Measurements from ENCODE around the gene DGKD.

Gene DGKD

DNA sequence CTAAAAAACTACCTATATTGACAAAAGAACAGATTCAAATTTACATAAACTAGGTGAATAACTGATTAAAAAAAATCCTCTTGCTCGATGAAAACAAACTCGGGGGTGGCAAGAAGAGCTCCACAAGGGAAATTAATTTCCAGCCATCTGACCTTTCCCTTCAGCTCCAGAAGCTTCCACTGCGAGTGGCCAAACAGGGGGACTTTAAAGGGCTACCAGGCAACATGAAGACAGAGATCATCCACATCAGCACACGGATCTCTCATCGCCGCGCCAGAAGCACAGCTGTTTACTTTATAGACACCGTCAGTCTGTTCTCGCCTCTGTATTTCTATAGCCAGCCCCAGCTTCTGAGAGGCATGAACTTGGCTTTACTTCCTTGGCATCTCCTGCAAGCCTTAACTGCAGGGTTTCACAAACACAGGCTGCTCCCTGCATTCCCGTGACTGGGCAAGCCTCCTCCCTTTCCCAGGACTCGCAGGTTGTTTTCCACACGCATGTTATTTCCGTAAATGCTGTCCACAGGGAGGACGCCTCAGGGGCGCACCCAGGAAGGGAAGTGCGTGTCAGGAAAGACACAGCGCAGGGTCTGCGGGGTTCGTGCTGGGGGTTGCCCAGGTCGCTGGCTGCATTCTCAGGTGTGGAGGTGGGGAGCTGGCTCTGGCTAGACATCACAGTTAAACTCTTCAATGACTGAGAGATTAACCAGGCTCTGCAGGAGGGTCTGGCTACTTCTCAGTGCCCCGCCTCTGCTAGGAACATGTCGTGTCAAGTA lies 127.3 kb downstream of the DGKD start:
- DNase-seq = no peak

DNA sequence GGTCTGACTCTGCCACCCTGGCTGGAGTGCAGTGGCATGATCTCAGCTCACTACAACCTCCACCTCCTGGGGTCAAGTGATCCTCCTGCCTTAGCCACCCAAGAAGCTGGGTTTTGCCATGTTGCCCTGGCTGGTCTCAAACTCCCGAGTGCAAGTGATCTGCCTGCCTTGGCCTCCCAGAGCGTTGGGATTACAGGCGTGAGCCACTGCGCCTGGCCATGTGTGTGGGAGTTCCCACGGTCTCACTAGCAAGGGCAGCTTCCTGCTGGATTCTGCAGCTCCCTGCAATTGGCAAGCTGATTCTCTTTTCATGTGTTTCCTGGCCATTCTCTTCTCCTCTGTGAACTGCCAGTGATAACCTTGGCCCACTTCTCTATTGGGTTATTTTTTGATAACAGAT lies 128.3 kb downstream of the DGKD start:
- DNase-seq = no peak

DNA sequence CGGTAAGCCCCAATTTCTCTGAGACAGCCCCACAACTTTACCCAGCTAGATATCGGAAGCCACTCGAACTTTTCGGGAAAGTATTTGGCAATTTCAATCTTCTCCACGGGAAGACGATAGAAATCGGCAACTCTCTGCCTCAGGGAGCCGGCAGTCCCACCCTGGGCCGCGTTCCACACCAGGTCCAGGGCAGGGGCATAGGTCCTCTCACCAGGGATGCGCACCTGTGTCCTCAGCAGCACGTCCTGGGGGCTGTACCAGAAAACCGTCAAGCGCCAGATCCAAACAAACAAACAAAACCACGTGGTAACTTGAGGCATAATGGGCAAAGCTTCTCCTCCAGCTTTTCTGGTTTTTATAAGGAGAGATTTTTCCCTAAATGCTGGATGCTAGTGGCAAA lies 131.4 kb downstream of the DGKD start:
- DNase-seq = no peak

DNA sequence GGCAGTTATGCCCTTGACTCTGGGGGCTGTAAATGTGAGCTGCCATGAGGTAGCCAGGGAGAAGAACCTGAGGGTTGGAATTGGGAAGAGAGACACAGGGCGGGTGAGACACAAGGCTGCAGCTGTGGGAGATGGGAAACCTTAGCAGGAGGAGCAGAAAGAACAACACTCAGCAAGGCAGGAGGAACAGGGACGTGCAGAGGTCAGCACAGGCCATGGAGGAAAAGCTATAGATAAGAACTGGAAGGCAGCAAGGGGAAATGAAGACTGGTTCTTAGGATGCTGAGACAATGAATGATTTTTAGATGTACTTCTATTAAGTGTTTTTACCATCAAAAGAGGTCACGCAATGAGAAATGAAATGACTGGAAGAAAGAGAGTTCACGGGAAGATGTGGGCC lies 132.1 kb downstream of the DGKD start:
- no peak for DNase-seq

GRCh38 chr2:233486778-233487552 lies 132.7 kb downstream of the DGKD start:
- DNase-seq = no peak

DNA sequence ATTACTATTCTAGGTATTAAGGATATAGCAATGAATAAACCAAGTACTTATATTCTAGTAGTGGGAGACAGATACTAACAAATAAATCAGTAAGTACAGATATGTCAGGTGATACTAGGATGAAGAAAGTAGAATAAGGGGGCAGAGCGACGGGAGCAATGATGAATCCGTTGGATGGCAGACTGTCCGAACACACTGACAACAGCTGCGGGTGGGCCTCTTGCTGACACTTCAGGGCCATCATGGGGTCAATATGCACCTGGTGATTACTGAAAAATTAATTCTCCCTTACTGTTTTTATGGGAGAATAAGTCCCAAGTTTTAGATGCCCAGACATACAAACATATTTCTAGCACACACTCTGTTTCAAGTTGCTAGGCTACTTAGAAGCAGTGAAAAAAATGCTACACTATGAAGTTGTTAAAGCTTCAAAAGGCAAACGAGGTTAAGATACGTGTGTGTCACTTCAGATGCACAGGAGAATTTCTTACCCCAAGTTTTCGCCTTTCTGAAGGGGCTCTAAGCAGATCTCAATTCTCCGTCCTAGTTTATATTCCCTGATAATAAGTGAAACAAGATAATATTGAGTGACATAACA lies 133.6 kb downstream of the DGKD start:
- DNase-seq = no peak

DNA sequence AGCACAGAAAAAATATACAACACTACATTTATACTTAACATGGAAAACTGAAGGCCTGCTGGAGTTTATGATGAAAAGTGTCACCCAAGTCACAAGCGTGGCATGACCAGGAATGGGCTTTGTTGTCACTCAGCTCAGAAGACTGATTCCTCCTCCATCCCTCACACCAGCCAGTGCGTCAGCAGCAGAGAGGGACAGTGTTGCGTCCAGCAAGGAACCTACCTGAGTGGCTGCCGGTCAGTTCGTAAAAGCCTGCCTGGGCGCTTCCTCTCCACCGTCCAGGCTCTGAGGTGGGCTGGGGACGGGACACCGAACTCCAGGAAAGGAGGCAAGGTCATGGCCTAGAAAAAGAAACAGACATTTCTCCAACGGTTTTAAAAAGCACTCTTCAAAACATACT lies 134.8 kb downstream of the DGKD start:
- no peak for DNase-seq

DNA sequence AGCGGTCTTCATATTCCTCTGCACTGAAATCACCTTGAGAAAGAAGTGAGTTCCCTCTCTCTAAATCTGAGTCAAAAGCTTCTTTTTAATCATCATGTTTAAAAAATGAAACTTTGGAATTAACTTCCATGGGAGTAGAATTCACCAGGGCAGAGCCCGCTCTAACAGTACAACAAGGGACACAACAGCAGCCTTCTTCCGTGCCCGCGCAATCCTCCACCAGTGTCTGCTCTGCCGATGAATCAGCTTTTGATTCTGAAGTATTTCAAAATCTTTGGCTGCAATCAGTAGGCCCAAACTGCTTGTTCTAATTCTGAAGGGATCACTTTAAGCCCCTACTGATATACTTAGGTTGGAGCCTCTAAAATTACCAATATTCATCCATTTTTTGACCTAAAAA lies 135.4 kb downstream of the DGKD start:
- DNase-seq = no peak

GRCh38 chr2:233490831-233491230 lies 136.5 kb downstream of the DGKD start:
- no peak for DNase-seq

GRCh38 chr2:233491326-233491725 lies 137.0 kb downstream of the DGKD start:
- DNase-seq = no peak

DNA sequence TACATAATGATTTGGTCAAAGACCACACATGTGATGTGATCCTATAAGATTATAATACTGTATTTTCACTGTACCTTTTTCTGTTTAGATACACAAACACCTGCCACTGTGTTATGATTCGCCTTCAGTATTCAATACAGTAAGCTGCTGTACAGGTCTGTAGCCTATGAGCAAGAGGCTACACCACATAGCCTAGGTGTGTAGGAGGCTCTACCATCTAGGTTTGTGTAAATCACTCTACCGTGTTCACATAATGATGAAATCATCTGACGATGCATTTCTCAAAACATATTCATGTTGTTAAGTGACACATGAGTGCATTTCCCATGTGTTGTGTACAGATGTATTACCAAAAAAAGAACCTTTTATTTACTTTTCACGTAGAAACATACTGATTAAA lies 137.8 kb downstream of the DGKD start:
- DNase-seq = no peak

GRCh38 chr2:233492751-233493150 lies 138.5 kb downstream of the DGKD start:
- DNase-seq = no peak

- no peak for DNase-seq
Measured at GRCh38 chr2:233495503-233496496, 141.5 kb downstream of the DGKD start.

DNA sequence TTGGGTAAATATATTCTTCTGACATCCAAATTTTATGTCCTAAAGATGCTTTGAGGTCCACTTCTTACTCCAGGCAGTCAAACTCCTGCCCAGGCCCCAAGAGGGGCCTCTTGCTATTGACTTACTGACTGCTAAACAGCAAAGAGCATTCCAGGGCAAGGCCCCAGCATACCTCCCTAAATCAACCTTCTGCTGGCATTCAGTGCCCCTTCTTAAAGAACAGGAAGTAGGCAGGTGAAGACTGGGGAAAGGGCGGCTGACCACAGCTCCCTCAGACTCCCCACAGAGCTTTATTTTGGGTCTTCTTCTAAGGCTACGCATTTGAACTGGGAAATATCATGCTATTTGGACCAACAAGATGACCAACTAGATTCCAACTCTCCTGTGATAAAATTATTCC lies 143.4 kb downstream of the DGKD start:
- no peak for DNase-seq

GRCh38 chr2:233498126-233498525 lies 143.8 kb downstream of the DGKD start:
- no peak for DNase-seq

DNA sequence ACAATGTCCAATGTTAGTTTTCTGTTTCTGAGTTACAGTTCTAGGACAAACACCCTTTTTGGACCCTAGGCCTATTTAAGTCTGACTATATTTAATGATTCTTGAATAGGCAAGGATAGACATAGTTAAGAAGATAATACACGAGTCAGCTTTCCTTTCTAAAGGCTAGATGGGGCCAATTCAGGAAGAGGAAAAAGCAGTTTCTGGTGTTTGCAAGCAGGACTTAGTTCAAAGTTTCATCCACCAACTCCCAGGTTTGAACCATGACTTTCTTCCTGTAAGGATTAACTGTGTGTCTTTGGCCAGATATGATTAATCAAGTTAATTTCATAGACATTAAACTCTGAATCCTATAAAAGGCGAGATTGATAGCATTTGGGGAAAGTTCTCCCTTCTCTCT lies 145.6 kb downstream of the DGKD start:
- DNase-seq = no peak

GRCh38 chr2:233501198-233502076 lies 147.1 kb downstream of the DGKD start:
- DNase-seq = no peak

GRCh38 chr2:233503481-233503880 lies 149.2 kb downstream of the DGKD start:
- DNase-seq = no peak

DNA sequence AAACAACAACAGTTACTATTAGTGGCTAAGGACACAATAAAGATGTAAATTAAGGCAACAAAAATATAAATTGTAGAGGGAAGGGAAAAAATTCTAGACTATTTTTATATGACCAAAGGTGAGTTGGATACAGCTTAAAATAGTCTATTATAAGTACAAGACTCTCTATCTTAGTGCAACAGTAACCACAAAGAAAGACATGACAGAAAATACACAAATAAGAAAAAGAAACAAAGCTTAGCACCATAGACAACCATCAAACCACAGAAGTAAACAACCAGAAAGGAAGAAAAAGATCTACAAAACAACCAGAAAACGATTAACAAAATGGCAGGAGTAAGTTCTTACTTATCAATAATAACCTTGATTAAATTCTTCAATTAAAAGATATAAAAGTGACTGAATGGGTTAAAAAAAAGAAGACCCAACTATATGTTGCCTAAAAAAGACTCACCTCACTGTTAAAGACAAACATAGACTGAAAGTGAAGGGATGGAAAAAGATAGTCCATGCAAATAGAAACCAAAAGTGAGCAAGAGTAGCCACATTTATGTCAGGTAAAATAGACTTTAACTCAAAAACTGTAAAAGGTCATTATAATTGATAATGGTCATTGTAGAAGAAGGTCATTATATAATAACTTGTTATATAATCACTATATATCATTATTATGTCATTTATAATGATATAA lies 149.8 kb downstream of the DGKD start:
- no peak for DNase-seq

GRCh38 chr2:233513953-233514655 lies 159.8 kb downstream of the DGKD start:
- no peak for DNase-seq
